HG03442 (cell line): ENCODE results near the gene ZNF607.

Source experiments
- ATAC-seq: cut with Tn5 transposase; IDR thresholded peaks from one replicate; pipeline ENCODE4 v1.9.1; 2021; ENCODE audit warnings: mild to moderate bottlenecking, moderate library complexity; ENCODE audit not compliant: unreplicated experiment

Gene ZNF607

GRCh38 chr19:37654629-37655300, 64.8 kb downstream of the ZNF607 start:
- ATAC-seq, result peak; percentile 27

GRCh38 chr19:37654118-37654517, 65.4 kb downstream of the ZNF607 start:
- ATAC-seq, result no peak
